Measurements from ENCODE around the gene CCDC85C. TPM values are rescaled to one million over a fixed set of nuclear protein-coding genes. Genes with fewer than 3 reads are reported as not detected.
A peak's percentile ranks its signal among the peaks of the same experiment; 100 is the strongest.

The CCDC85C gene
- total RNA-seq, 1 donor from 2014 or later, result 7.3 TPM

- Mint-ChIP-seq H3K9me3 (no peaks in the 10 kb centered on the region), H3K27ac (no peak overlapping the region), H3K4me1 (ENCODE audit: low read depth) (peaks cover 9% of the 10 kb centered on the region), H3K4me3 (ENCODE audit: low read depth) (no peak overlapping the region), H3K36me3 (ENCODE audit: low read depth) (peaks cover 13% of the 10 kb centered on the region), H3K27me3 (ENCODE audit: low read depth) (no peaks in the 10 kb centered on the region)
- intact Hi-C loops (cut with micrococcal nuclease), result no loop called here
- DNase-seq (ENCODE audit: low spot score), result no peak
Observed at GRCh38 chr14:99468081-99468480, 135.9 kb downstream of the CCDC85C start.

DNA sequence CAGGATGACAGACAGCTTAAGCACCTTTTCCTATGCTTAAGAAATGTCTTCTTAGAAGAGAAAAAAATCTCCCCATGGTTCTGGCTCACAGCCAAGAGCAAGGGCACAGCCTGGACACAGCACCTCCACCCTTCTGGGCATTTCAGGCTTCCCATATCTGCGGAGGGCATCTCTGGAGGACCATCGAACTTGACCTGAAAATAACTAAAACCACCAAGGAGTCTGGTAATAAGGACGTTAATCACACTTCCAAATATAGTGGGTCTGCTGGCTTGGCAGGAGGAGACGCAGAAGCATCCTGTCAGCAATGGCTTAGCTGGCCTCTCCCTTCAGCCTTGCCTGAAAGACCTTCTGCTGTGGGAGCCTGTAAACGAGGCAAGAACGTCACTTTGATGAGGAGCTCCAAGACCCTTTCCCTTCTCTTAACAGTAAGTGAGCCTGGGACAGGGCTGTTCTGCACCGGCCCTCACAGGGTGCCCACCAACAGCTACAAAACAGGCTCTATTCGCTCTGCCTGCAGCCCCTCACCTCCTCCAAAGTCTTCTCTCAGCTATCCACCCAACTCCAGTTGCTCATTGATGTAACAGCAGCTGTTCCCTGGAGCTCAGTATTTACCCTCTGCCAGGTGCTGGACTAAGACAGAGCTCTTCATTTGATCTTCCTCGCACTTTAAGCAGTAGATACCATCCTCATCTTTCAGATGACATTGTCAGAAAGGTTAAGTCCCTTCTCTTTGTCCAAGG, 136.5 kb downstream of the CCDC85C start:
- no peak for DNase-seq (ENCODE audit: low spot score)
- H3K27ac Mint-ChIP-seq, result no peak overlapping the region
- intact Hi-C loops (cut with micrococcal nuclease), result no loop called here
- peaks cover 10% of the 10 kb centered on the region for H3K4me1 Mint-ChIP-seq (ENCODE audit: low read depth)
- no peaks in the 10 kb centered on the region for H3K9me3 Mint-ChIP-seq
- H3K36me3 Mint-ChIP-seq (ENCODE audit: low read depth), result peaks cover 19% of the 10 kb centered on the region
- H3K27me3 Mint-ChIP-seq (ENCODE audit: low read depth), result no peaks in the 10 kb centered on the region
- no peak overlapping the region for H3K4me3 Mint-ChIP-seq (ENCODE audit: low read depth)

- no peak overlapping the region for H3K27ac Mint-ChIP-seq
- H3K4me1 Mint-ChIP-seq (ENCODE audit: low read depth), result peaks cover 14% of the 10 kb centered on the region
- H3K27me3 Mint-ChIP-seq (ENCODE audit: low read depth), result no peaks in the 10 kb centered on the region
- no peak for DNase-seq (ENCODE audit: low spot score)
- H3K4me3 Mint-ChIP-seq (ENCODE audit: low read depth), result no peak overlapping the region
- peaks cover 26% of the 10 kb centered on the region for H3K36me3 Mint-ChIP-seq (ENCODE audit: low read depth)
- H3K9me3 Mint-ChIP-seq, result no peaks in the 10 kb centered on the region
- intact Hi-C loops (cut with micrococcal nuclease), result no loop called here
Observed at GRCh38 chr14:99466758-99467157, 137.2 kb downstream of the CCDC85C start.

DNA sequence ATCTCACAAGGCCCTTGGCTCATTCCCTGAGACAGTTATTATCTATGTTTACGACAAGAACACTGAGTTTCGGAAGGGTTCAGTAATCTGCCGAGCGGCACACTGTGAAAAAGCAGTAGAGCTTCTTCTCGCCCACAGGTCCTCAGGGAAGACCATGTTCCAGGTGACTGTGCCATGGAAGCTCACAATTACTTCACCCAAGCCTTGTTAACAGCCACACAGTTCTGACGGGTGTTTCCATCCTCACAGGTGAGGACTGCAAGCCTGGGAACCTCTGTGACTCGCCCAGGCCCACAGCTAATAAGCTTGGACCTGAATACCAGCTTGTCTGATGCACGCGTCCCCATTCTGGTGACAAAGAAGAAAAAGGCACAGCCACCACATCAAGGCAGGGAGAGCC, 138.7 kb downstream of the CCDC85C start:
- Mint-ChIP-seq H3K4me1 (ENCODE audit: low read depth) (peaks cover 14% of the 10 kb centered on the region), H3K4me3 (ENCODE audit: low read depth) (no peak overlapping the region), H3K36me3 (ENCODE audit: low read depth) (peaks cover 34% of the 10 kb centered on the region), H3K27ac (no peak overlapping the region), H3K27me3 (ENCODE audit: low read depth) (no peaks in the 10 kb centered on the region), H3K9me3 (no peaks in the 10 kb centered on the region)
- no peak for DNase-seq (ENCODE audit: low spot score)
- intact Hi-C loops (cut with micrococcal nuclease), result no loop called here

DNA sequence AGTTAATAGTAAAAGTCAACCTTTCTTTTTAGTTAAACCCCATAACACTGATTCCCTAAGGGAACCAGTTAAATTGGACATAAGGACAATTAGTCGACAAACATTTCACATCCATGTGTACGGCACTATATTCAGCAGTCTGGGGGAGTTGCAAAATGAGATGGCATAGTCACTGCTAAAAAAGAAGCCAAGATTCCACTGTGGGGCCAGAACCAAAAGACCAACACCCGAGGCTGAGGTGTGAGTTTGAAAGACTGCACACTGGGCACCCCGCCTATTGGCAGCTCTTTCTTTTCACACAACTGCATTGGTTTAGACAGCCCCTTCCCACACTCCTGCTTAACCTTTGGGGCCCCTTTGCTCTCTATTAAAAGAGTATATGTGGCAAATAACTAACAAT, 140.0 kb downstream of the CCDC85C start:
- Mint-ChIP-seq H3K27ac (no peak overlapping the region), H3K27me3 (ENCODE audit: low read depth) (no peaks in the 10 kb centered on the region), H3K36me3 (ENCODE audit: low read depth) (peaks cover 46% of the 10 kb centered on the region), H3K4me3 (ENCODE audit: low read depth) (no peak overlapping the region), H3K9me3 (no peaks in the 10 kb centered on the region), H3K4me1 (ENCODE audit: low read depth) (peaks cover 14% of the 10 kb centered on the region)
- intact Hi-C loops (cut with micrococcal nuclease), result no loop called here
- no peak for DNase-seq (ENCODE audit: low spot score)

DNA sequence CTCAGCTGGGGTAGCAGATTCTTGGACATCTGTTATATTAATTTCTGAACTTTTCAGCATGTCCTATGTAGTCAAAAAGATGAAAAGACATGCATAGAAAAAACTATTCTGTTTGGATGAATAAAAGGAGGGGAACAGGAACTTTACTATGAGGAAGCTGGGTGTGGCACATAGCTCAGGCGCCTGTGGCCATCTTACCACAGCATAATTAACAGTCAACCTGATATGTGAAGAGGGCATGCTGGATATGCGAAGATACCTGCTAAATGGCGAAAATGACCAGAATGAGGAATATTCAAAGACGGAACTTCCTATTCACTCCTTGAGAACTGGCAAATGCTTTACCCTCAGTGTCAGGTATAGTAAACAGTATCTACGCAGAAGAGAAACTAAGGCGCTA, 141.8 kb downstream of the CCDC85C start:
- H3K36me3 Mint-ChIP-seq (ENCODE audit: low read depth), result peaks cover 52% of the 10 kb centered on the region
- H3K27me3 Mint-ChIP-seq (ENCODE audit: low read depth), result no peaks in the 10 kb centered on the region
- H3K4me3 Mint-ChIP-seq (ENCODE audit: low read depth), result no peak overlapping the region
- no peak overlapping the region for H3K27ac Mint-ChIP-seq
- DNase-seq (ENCODE audit: low spot score), result no peak
- no peaks in the 10 kb centered on the region for H3K9me3 Mint-ChIP-seq
- intact Hi-C loops (cut with micrococcal nuclease), result no loop called here
- peaks cover 5% of the 10 kb centered on the region for H3K4me1 Mint-ChIP-seq (ENCODE audit: low read depth)

GRCh38 chr14:99461411-99462085, 142.5 kb downstream of the CCDC85C start:
- no peak for DNase-seq (ENCODE audit: low spot score)
- no peaks in the 10 kb centered on the region for H3K27me3 Mint-ChIP-seq (ENCODE audit: low read depth)
- no peak overlapping the region for H3K4me3 Mint-ChIP-seq (ENCODE audit: low read depth)
- peaks cover 58% of the 10 kb centered on the region for H3K36me3 Mint-ChIP-seq (ENCODE audit: low read depth)
- intact Hi-C loops (cut with micrococcal nuclease), result no loop called here
- peaks cover 5% of the 10 kb centered on the region for H3K4me1 Mint-ChIP-seq (ENCODE audit: low read depth)
- H3K9me3 Mint-ChIP-seq, result no peaks in the 10 kb centered on the region
- no peak overlapping the region for H3K27ac Mint-ChIP-seq

DNA sequence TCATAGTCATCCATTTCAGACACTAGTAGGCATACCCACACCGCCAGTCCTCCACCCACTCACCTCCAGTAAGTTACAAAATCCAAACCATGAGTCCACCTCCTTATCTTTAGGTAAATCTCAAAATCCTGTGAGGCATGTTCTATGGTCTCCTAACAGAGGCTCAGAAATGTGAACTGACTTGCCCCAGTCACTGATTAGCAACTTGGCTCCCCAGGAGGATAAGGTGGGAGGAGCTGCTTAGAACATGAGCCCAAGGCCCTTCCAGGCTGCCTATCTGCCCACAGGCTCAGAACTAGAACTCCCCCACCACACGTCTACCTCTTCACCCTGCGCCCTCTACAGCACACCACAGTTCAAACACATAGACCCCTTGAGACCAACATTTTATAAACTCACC, 143.2 kb downstream of the CCDC85C start:
- H3K4me3 Mint-ChIP-seq (ENCODE audit: low read depth), result no peak overlapping the region
- no peak for DNase-seq (ENCODE audit: low spot score)
- H3K27me3 Mint-ChIP-seq (ENCODE audit: low read depth), result no peaks in the 10 kb centered on the region
- H3K27ac Mint-ChIP-seq, result peak overlapping the region; percentile 0
- H3K9me3 Mint-ChIP-seq, result no peaks in the 10 kb centered on the region
- peaks cover 5% of the 10 kb centered on the region for H3K4me1 Mint-ChIP-seq (ENCODE audit: low read depth)
- intact Hi-C loops (cut with micrococcal nuclease), result no loop called here
- H3K36me3 Mint-ChIP-seq (ENCODE audit: low read depth), result peaks cover 59% of the 10 kb centered on the region

GRCh38 chr14:99459481-99460100, 144.4 kb downstream of the CCDC85C start:
- H3K36me3 Mint-ChIP-seq (ENCODE audit: low read depth), result peaks cover 62% of the 10 kb centered on the region
- H3K27me3 Mint-ChIP-seq (ENCODE audit: low read depth), result no peaks in the 10 kb centered on the region
- no peak overlapping the region for H3K4me3 Mint-ChIP-seq (ENCODE audit: low read depth)
- no peak for DNase-seq (ENCODE audit: low spot score)
- no peaks in the 10 kb centered on the region for H3K9me3 Mint-ChIP-seq
- intact Hi-C loops (cut with micrococcal nuclease), result no loop called here
- H3K27ac Mint-ChIP-seq, result no peak overlapping the region
- H3K4me1 Mint-ChIP-seq (ENCODE audit: low read depth), result peaks cover 5% of the 10 kb centered on the region

GRCh38 chr14:99454246-99454645, 149.8 kb downstream of the CCDC85C start:
- intact Hi-C loops (cut with micrococcal nuclease), result no loop called here
- DNase-seq (ENCODE audit: low spot score), result no peak
- H3K4me1 Mint-ChIP-seq (ENCODE audit: low read depth), result no peaks in the 10 kb centered on the region
- no peaks in the 10 kb centered on the region for H3K27me3 Mint-ChIP-seq (ENCODE audit: low read depth)
- H3K4me3 Mint-ChIP-seq (ENCODE audit: low read depth), result no peak overlapping the region
- no peak overlapping the region for H3K27ac Mint-ChIP-seq
- H3K36me3 Mint-ChIP-seq (ENCODE audit: low read depth), result peaks cover 43% of the 10 kb centered on the region
- H3K9me3 Mint-ChIP-seq, result no peaks in the 10 kb centered on the region

- intact Hi-C loops (cut with micrococcal nuclease), result no loop called here
- H3K36me3 Mint-ChIP-seq (ENCODE audit: low read depth), result peaks cover 43% of the 10 kb centered on the region
- H3K4me1 Mint-ChIP-seq (ENCODE audit: low read depth), result peaks cover 7% of the 10 kb centered on the region
- H3K9me3 Mint-ChIP-seq, result no peaks in the 10 kb centered on the region
- no peak overlapping the region for H3K4me3 Mint-ChIP-seq (ENCODE audit: low read depth)
- no peak for DNase-seq (ENCODE audit: low spot score)
- no peaks in the 10 kb centered on the region for H3K27me3 Mint-ChIP-seq (ENCODE audit: low read depth)
- no peak overlapping the region for H3K27ac Mint-ChIP-seq
Observed at GRCh38 chr14:99452968-99453367, 151.0 kb downstream of the CCDC85C start.

DNA sequence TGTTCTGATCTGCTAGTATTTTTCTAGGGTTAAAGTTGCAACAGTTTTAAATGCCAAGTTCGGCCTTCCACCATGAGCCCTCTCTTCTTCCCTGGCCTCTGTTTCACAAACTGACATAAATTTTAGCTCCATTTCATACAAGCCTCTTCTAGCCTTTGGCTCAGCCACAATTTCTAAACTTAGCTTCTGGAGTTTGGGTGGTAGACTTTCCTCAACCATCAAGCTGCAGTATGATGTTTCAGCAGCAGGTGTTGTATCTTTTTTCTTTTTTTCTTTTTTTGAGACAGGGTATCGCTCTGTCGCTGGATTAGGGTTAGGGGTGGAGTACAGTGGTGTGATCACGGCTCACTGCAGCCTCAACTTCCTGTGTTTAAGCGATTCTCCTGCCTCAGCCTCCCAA, 152.8 kb downstream of the CCDC85C start:
- Mint-ChIP-seq H3K4me3 (ENCODE audit: low read depth) (no peak overlapping the region), H3K9me3 (no peaks in the 10 kb centered on the region), H3K36me3 (ENCODE audit: low read depth) (peaks cover 44% of the 10 kb centered on the region), H3K4me1 (ENCODE audit: low read depth) (peaks cover 10% of the 10 kb centered on the region), H3K27ac (no peak overlapping the region), H3K27me3 (ENCODE audit: low read depth) (no peaks in the 10 kb centered on the region)
- DNase-seq (ENCODE audit: low spot score), result no peak
- intact Hi-C loops (cut with micrococcal nuclease), result no loop called here

DNA sequence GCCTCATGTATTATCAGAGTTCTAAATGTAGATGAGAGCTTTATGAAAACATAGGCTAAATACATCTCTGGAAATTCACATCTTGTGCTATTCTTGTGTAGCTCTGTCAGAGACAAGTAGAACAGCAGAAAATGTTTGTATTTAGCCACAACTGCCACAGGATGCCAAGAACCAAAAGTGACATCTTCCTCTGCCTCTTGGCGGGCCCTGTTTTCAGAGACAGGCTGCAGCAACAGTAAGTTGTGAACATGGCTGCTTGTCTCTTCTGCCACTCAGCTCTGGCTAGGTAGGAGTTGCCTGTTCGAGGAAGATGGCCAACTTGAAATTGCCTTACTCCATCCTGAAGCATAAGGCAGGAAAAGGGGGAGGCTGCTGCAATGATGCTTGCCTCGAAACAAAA, 153.7 kb downstream of the CCDC85C start:
- H3K4me3 Mint-ChIP-seq (ENCODE audit: low read depth), result no peak overlapping the region
- H3K27ac Mint-ChIP-seq, result no peak overlapping the region
- H3K36me3 Mint-ChIP-seq (ENCODE audit: low read depth), result peaks cover 47% of the 10 kb centered on the region
- intact Hi-C loops (cut with micrococcal nuclease), result no loop called here
- DNase-seq (ENCODE audit: low spot score), result no peak
- no peaks in the 10 kb centered on the region for H3K27me3 Mint-ChIP-seq (ENCODE audit: low read depth)
- H3K9me3 Mint-ChIP-seq, result no peaks in the 10 kb centered on the region
- peaks cover 10% of the 10 kb centered on the region for H3K4me1 Mint-ChIP-seq (ENCODE audit: low read depth)

Measured in activated T-helper 2 cell treated with anti-CD3 and anti-CD28 coated beads, Interferon-gamma antibody, Interleukin-2, Interleukin-4, amounts not matched to agents 10 μg/mL and 5 μg/mL and 100 μg/mL, durations not matched to agents 14 hours and 24 hours and 36 hours (primary cell).